22Rv1 (cell line): ENCODE data around the gene MAN1A1.

Source experiments
- ZFX ChIP-seq: fragments of 450-650 bp; IDR thresholded peaks from 2 replicates; pipeline ENCODE4 v1.6.1; 2017; ENCODE audit warnings: antibody characterized with exemption, borderline replicate concordance
- TF ChIP-seq, protein P1 (sequence below): fragments of 450-650 bp; IDR thresholded peaks from 2 replicates; pipeline ENCODE4 v1.5.1; 2017; ENCODE audit warnings: mild to moderate bottlenecking

DNA sequence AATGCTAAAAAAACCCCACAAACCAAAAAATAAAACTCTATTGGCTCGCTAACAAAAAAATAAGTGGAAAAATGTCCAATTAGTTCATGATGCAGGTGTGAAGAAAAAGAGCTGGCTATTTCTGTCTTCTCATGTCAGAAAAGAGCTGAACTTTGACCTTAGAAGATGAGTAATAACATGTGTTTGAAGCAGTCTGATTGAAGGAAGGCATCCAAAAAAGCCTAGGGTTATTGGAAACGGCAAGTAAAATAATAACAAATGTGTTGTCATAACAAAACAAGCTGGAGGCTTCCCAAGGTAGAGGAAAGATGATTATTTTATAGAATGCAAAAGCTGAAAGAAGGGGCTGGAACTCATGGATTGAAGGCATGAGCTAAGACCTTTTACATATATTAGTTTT lies 176.7 kb downstream of the MAN1A1 start:
- TF ChIP-seq, protein P1, sequence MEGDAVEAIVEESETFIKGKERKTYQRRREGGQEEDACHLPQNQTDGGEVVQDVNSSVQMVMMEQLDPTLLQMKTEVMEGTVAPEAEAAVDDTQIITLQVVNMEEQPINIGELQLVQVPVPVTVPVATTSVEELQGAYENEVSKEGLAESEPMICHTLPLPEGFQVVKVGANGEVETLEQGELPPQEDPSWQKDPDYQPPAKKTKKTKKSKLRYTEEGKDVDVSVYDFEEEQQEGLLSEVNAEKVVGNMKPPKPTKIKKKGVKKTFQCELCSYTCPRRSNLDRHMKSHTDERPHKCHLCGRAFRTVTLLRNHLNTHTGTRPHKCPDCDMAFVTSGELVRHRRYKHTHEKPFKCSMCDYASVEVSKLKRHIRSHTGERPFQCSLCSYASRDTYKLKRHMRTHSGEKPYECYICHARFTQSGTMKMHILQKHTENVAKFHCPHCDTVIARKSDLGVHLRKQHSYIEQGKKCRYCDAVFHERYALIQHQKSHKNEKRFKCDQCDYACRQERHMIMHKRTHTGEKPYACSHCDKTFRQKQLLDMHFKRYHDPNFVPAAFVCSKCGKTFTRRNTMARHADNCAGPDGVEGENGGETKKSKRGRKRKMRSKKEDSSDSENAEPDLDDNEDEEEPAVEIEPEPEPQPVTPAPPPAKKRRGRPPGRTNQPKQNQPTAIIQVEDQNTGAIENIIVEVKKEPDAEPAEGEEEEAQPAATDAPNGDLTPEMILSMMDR: no peak
- TF ChIP-seq ZFX: no peak
